HG02938 (cell line): ENCODE data around the gene CTSA.

Experiments used
- ATAC-seq: cut with Tn5 transposase; IDR thresholded peaks from one replicate; pipeline ENCODE4 v1.9.1; 2021; ENCODE audit warnings: mild to moderate bottlenecking, moderate library complexity; ENCODE audit not compliant: unreplicated experiment

CTSA gene

GRCh38 chr20:45890985-45891983 is at the start of gene CTSA, which contains the start of gene NEURL2:
CTSA (plus strand) TSS chr20:45891335; CDS start chr20:45891569, 234 bp downstream.
NEURL2 (minus strand) TSS chr20:45891208; CDS start chr20:45890991, 217 bp downstream.
- peak; percentile 73 for ATAC-seq

DNA sequence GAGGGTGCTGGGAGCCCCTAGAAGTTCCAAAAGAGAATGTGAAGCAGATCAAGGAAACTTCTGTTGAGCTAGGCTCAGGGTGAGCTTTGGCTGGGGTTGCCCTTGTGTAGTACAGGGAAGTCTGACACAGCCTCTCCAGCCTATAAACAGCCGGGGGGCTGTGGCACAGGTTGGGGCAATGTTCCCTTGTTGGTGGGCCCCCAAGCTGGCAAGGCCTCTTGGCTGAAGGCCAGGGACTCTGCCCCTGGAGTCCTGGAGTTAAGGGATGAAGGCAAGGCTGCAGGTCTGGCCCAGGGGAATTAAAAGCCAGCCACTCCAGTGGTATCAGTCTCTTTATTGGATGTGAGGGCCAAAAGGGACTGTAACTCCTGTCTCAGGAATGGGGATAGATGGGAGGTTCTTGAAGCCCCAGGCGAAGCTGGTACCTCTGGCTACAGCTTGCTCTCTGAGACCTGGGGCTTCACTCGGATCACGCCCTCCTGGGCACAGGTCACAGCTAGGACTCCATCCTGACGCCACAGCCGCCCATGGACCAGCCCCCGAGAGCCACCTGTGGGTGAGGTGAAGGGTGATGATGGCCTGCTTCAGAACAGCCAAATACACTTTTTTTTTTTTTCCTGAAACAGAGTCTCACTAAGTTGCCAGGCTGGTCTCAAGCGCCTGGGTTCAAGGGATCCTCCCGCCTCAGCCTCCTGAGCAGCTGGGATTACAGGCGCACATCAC is 49.6 kb upstream of the CTSA start:
- no peak for ATAC-seq

- ATAC-seq, result no peak
These were observed 48.8 kb upstream of the CTSA start for GRCh38 chr20:45842169-45842812.

- no peak for ATAC-seq
These were observed 47.6 kb upstream of the CTSA start for GRCh38 chr20:45843506-45843905.

DNA sequence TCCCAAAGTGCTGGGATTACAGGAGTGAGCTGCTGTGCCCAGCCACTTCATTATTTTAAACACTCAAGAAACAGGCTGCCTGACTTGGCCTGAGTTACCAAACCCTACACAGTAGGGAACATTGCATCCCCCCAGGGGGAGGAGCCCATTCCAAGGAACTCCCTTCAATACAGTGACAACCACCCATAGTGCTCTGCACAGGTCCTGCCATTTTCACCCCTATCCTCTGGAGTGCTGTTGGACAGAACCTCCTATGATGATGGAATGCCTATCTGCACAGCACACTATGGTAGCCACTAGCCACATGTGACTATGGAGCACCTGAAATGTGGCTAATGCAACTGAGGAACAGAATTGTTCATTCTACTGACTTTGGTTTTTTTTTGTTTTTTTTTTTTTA is 45.7 kb upstream of the CTSA start:
- no peak for ATAC-seq

- ATAC-seq, result no peak
These were observed 42.7 kb upstream of the CTSA start for GRCh38 chr20:45848421-45848820.

- no peak for ATAC-seq
These were observed 42.1 kb upstream of the CTSA start for GRCh38 chr20:45848969-45849582.

GRCh38 chr20:45850238-45850637 is 40.9 kb upstream of the CTSA start:
- no peak for ATAC-seq

GRCh38 chr20:45850926-45851325 is 40.2 kb upstream of the CTSA start:
- no peak for ATAC-seq

DNA sequence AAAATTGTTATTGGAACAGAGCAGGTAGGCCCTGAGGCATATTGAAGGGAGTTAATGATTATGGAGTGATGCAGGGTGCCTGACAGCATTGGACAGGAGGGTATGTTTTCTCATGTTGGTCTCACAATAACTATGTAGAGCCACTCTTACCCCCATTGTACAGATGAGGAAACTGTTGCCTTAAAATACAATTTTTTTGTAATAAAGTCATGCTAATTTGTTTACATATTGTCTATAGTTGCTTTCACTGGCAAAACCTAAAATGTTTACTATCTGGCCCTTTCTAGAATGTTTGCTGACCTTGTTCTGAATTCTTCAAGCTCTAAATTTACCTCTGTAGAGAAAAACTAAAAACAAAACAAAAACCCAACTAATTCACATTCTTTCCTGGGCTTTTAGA is 39.6 kb upstream of the CTSA start:
- no peak for ATAC-seq

DNA sequence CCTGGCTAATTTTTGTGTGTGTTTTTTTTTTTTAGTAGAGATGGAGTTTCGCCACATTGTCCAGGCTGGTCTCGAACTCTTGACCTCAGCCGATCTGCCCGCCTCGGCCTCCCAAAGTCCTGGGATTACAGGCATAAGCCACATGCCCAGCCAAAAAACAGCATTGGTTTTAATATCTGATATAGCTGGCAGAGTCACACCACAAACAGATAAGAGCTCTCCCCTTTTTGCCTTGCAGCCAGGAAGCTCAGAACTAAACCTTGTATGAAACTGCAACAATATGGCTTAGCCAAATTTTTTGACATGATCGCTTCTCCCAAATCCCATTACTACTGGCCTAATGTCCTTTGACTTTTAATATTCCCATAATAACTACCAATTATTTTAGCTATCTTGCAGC is 38.8 kb upstream of the CTSA start:
- no peak for ATAC-seq

GRCh38 chr20:45853484-45853883 is 37.7 kb upstream of the CTSA start:
- no peak for ATAC-seq

DNA sequence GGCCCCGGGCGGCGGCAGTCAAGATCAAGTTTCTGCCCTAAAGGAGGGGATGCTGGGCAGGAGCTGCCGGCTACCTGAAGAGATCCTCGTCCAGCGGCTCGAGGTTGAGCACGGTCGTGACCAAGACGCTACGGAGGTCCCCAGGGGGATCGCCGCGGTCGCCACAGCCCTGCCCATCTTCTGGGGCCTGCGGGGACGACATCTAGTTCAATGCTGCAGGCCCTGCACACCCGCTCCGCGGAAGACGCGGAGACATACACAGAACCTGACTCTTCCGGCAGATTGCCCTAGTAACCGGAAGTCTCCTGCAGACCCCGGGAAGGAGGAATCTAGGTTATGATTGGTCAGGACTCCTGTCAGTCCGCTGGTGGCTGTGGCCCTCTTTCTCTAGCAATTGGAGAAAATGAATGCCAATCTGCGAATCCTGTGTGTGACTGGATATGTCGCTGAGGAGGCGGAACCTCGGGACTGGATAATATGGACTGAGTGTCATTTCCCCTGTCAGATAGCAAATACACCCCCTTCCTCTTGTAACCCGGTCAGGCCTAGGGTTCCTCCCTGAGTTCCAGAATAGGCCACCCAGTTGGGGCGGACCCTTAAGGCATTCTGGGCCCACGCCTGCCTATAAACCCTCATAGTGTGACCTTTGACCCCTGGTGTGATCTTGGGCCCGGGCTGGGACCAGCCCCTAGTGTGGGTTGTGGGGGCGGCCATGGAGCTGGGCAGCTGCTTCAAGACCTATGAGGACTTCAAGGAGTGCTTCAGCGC is 33.8 kb upstream of the CTSA start, which contains the start of the genes ACOT8 and ZSWIM3:
Gene ACOT8, minus strand, starts transcription at position 279 of the 768 bp plus-strand sequence. Its CDS starts 77 bp downstream, at position 202.
Gene ZSWIM3, plus strand, starts transcription at position 501 of the 768 bp plus-strand sequence. Its CDS starts 212 bp downstream, at position 713.
- ATAC-seq, result peak; percentile 95

DNA sequence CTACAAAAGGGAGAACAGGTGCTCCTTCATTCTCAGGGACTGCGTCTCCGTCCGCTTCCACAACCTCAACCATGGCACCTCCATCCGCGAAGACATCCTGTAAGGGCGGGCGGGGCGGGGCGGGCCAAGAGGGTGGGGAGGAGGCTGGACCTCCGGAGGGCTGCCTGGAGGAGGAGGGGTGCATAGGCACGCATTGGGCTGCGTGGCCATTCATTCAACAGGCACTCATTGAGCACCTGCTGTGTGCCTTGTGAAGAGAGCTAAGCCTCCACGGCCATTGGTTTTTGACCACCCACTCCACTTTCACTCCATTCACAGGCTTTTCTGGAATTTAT is 33.3 kb upstream of the CTSA start:
- ATAC-seq, result peak; percentile 21

DNA sequence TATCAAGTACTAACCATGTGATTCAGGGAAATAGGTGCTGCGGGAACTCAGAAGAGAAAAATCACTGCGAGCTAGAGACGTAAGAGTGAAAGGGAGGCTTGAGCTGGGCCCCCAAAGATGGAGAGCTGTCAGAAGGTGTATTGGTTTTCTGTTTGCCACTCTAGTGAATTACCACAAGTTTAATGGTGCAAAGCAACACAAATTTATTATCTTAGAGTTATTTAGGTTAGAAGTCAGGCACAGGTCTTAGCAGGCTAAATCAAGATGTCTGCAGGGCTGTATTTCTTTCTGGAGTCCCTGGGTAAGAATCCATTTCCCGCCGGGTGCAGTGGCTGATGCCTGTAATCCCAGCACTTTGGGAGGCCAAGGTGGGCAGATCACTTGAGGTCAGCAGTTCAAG is 31.2 kb upstream of the CTSA start:
- ATAC-seq, result no peak

DNA sequence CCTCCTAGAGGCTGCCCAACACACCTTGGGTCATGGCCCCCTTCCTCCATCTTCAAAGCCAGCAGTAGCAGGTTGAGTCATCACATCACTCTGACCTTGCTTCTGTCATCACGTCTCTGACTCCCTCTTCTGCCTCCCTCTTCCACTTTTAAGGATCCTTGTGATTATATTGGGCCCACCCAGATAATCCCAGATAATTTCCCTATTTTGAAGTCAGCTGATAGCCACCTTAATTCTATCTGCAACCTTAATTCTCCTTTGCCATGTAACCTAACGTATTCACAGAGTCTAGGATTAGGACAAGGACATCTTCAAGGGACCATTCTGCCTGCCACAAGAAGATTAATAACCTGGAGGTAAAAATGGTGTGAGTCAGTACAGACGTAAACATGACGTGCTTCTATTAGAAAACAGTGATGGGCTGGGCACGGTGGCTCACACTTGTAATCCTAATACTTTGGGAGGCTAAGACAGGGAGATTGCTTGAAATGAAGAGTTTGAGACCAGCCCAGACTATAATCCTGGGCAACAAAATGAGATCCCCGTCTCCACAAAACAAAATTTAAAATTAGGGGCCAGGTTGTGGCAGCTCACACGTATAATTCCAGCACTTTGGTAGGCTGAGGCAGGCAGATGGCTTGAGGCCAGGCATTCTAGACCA is 30.4 kb upstream of the CTSA start:
- no peak for ATAC-seq

- ATAC-seq, result no peak
These were observed 29.7 kb upstream of the CTSA start for GRCh38 chr20:45861221-45862075.
